ENCODE results near the gene GGTLC1. TPM values are rescaled to one million over a fixed set of nuclear protein-coding genes. Genes with fewer than 3 reads are reported as not detected.

The GGTLC1 gene
- total and polyA plus RNA-seq, 10 of the 15 experiments (the other 5 are each of a cell fraction or from before 2014, with no cell fraction given) = not detected

DNA sequence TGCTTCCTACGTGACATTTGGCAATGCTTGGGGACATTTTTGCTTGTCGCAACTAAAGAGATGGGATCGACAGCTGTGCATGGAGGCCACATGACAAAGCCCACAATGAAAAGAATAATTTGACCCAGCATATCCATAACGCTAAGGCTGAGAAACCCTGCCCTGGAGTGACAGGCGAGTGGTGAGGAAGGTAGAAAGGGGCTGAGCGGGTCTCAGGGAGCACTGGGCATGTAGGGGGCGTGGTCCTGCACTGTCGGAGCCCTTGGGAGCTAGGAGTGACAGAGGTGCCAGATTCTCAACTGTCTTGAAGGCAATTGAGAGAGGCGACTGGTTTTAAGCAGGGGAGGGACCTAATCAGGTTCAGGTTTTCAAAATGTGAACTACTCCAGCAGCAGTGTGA, 13.6 kb downstream of the GGTLC1 start (continued):
- TF ChIP-seq, protein P1, sequence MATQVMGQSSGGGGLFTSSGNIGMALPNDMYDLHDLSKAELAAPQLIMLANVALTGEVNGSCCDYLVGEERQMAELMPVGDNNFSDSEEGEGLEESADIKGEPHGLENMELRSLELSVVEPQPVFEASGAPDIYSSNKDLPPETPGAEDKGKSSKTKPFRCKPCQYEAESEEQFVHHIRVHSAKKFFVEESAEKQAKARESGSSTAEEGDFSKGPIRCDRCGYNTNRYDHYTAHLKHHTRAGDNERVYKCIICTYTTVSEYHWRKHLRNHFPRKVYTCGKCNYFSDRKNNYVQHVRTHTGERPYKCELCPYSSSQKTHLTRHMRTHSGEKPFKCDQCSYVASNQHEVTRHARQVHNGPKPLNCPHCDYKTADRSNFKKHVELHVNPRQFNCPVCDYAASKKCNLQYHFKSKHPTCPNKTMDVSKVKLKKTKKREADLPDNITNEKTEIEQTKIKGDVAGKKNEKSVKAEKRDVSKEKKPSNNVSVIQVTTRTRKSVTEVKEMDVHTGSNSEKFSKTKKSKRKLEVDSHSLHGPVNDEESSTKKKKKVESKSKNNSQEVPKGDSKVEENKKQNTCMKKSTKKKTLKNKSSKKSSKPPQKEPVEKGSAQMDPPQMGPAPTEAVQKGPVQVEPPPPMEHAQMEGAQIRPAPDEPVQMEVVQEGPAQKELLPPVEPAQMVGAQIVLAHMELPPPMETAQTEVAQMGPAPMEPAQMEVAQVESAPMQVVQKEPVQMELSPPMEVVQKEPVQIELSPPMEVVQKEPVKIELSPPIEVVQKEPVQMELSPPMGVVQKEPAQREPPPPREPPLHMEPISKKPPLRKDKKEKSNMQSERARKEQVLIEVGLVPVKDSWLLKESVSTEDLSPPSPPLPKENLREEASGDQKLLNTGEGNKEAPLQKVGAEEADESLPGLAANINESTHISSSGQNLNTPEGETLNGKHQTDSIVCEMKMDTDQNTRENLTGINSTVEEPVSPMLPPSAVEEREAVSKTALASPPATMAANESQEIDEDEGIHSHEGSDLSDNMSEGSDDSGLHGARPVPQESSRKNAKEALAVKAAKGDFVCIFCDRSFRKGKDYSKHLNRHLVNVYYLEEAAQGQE (IDR thresholded peaks at IDR 0.05; ENCODE audit: low read depth, low read length) = no peak
- TF ChIP-seq ZZZ3 (IDR thresholded peaks at IDR 0.05; ENCODE audit: control insufficient read depth, insufficient read length, low read depth) (no peak), RUNX3 (IDR thresholded peaks at IDR 0.05; ENCODE audit: low read length) (no peak), HDAC2 (IDR thresholded peaks at IDR 0.05) (no peak)
- TF ChIP-seq, protein P2, sequence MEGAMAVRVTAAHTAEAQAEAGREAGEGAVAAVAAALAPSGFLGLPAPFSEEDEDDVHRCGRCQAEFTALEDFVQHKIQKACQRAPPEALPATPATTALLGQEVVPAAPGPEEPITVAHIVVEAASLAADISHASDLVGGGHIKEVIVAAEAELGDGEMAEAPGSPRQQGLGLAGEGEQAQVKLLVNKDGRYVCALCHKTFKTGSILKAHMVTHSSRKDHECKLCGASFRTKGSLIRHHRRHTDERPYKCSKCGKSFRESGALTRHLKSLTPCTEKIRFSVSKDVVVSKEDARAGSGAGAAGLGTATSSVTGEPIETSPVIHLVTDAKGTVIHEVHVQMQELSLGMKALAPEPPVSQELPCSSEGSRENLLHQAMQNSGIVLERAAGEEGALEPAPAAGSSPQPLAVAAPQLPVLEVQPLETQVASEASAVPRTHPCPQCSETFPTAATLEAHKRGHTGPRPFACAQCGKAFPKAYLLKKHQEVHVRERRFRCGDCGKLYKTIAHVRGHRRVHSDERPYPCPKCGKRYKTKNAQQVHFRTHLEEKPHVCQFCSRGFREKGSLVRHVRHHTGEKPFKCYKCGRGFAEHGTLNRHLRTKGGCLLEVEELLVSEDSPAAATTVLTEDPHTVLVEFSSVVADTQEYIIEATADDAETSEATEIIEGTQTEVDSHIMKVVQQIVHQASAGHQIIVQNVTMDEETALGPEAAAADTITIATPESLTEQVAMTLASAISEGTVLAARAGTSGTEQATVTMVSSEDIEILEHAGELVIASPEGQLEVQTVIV (IDR thresholded peaks at IDR 0.05; ENCODE audit: borderline replicate concordance, partially characterized antibody) = no peak
- TF ChIP-seq, protein P3, sequence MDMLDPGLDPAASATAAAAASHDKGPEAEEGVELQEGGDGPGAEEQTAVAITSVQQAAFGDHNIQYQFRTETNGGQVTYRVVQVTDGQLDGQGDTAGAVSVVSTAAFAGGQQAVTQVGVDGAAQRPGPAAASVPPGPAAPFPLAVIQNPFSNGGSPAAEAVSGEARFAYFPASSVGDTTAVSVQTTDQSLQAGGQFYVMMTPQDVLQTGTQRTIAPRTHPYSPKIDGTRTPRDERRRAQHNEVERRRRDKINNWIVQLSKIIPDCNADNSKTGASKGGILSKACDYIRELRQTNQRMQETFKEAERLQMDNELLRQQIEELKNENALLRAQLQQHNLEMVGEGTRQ (IDR thresholded peaks at IDR 0.05; ENCODE audit: borderline replicate concordance, low read depth, low read length) = no peak

DNA sequence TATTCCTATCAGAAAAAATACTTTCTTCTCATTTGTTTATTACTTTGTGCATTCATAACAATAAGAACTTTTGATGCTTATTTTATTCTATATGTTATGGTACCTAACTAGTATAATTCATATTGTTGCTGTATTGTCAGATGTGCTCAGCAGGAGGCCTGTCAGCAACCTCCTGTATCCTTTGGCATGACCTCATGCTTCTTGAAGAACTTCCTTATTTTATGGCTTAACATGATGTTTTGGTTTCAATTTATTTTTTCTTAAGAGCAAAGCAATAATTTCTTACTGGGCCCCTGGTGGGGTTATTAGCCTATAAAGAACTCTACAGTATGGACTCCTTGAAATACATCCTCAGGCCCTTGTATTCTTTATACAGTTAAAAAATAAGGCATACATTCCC, 17.3 kb downstream of the GGTLC1 start:
- ChIA-PET RAD21 (ENCODE audit: unreplicated experiment) (no interaction called here), CTCF (no interaction called here), SMC1A (ENCODE audit: uncharacterized antibody, unreplicated experiment) (no interaction called here), POLR2A (no interaction called here)
- no peaks in the 10 kb centered on the region for H3K4me1 ChIP-seq (ENCODE audit: control insufficient read depth, insufficient read depth, low read length)
- in situ Hi-C loops (cut with MboI) = loop anchor here (25.0 kb wide), 1 partner anchor 1466 kb away; no protein-coding TSS in a partner anchor
- H3K9ac ChIP-seq (ENCODE audit: control insufficient read depth, insufficient read depth, low read length) = no peak overlapping the region
- TF ChIP-seq SUZ12 (IDR thresholded peaks at IDR 0.05; ENCODE audit: unreplicated experiment) (no peak), KLF5 (IDR thresholded peaks at IDR 0.05; ENCODE audit: partially characterized antibody) (no peak), ASH2L (IDR thresholded peaks at IDR 0.05; ENCODE audit: borderline replicate concordance, low read depth) (no peak), CBX3 (IDR thresholded peaks at IDR 0.05; ENCODE audit: borderline replicate concordance, low read depth) (no peak), IKZF1 (conservative IDR thresholded peaks at IDR 0.05) (no peak), RFX5 (IDR thresholded peaks at IDR 0.05; ENCODE audit: low read depth, low read length) (no peak), STAT1 (conservative IDR thresholded peaks at IDR 0.05) (no peak)
- TF ChIP-seq, protein P2 (IDR thresholded peaks at IDR 0.05; ENCODE audit: borderline replicate concordance, partially characterized antibody) = no peak
- H3K27ac ChIP-seq (ENCODE audit: control insufficient read depth, insufficient read depth) = no peak overlapping the region
- no peaks in the 10 kb centered on the region for H3K36me3 ChIP-seq (ENCODE audit: control insufficient read depth in 2 of 2, insufficient read depth in 2 of 2, low read length in 1 of 2)
- intact Hi-C loops (cut with micrococcal nuclease; ENCODE audit: unreplicated experiment) = no loop called here
- no TSS peak for BruUV-seq (replicated peaks)
- H3K4me3 ChIP-seq = no peak overlapping the region
- DNase-seq (ENCODE audit: low read depth, low spot score) = no peak
- no peaks in the 10 kb centered on the region for H3K27me3 ChIP-seq (replicated peaks in 1 of 2; ENCODE audit: control insufficient read depth in 2 of 2, insufficient read depth in 2 of 2, low read length in 1 of 2)
- no peaks in the 10 kb centered on the region for H3K79me2 ChIP-seq (ENCODE audit: control insufficient read depth, insufficient read depth, low read length)
- no peak for ATAC-seq
- H2AFZ ChIP-seq (ENCODE audit: control insufficient read depth, low read depth, low read length) = no peak overlapping the region
- H3K4me2 ChIP-seq (ENCODE audit: control insufficient read depth, insufficient read depth) = no peak overlapping the region
- H4K20me1 ChIP-seq (ENCODE audit: control insufficient read depth, insufficient read depth) = peaks cover 3% of the 10 kb centered on the region; the same call in 1 of the 2 replicates
- H3K9me3 ChIP-seq (replicated peaks; ENCODE audit: control insufficient read depth, insufficient read depth, low read length) = no peaks in the 10 kb centered on the region
- no peak for FAIRE-seq

Data from GM12878 (cell line).